ENCODE results near the gene SIL1. TPM values are rescaled to one million over a fixed set of nuclear protein-coding genes. Genes with fewer than 3 reads are reported as not detected.

SIL1 gene
- total and polyA plus RNA-seq, 2 donors from 2014 or later: 48.6 to 91.7 TPM

- Histone ChIP-seq H3K9me3 (ENCODE audit: control insufficient read depth in 2 of 3, insufficient read depth in 1 of 3, low read length in 3 of 3) (no peaks in the 10 kb centered on the region), H3K27me3 (ENCODE audit: control insufficient read depth, insufficient read depth, low read length) (no peaks in the 10 kb centered on the region), H3K4me3 (ENCODE audit: low read length in 3 of 3) (no peak overlapping the region), H3K9ac (ENCODE audit: low read length in 3 of 3) (peak overlapping the region in 1 of 3 donors; percentile 29), H3K4me1 (ENCODE audit: control insufficient read depth in 2 of 3, insufficient read depth in 2 of 3, low read depth in 1 of 3, low read length in 3 of 3) (peaks cover 3 to 30% (median 23%) of the 10 kb centered on the region in 3 donors), H3K27ac (ENCODE audit: low read depth in 2 of 2, low read length in 2 of 2) (peak overlapping the region; percentile 26 to 60), H3K36me3 (ENCODE audit: control insufficient read depth in 2 of 3, insufficient read depth in 3 of 3, low read length in 3 of 3) (no peaks in the 10 kb centered on the region)
- TF ChIP-seq CTCF (IDR thresholded peaks at IDR 0.05; ENCODE audit: borderline replicate concordance, extremely low read depth, insufficient read depth): no peak
- intact Hi-C loops (cut with DNase I): no loop called here
- FAIRE-seq (no peak), DNase-seq (peak in 1 of 5 donors; percentile 31)
Measured at GRCh38 chr5:139140591-139141071, 57.5 kb downstream of the SIL1 start.

DNA sequence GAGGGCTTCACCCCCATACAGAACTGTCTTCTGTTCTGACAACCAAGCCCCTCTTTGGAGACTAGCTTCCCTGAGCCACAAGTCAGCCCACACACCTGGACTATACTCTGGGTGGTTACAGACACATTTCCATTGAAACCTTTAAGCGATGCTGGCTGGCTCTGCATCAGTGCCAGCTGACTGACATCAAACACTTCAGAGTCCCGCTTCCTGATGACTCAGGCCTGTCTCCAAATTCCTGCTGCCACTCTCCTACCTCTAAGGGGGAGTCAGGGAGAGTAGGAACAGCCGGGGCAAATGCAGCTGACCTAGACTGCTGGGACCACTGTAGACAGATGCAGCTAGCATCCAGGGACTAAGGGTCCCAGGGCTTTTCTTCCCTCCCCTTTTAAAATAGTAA is 59.4 kb downstream of the SIL1 start:
- Histone ChIP-seq H3K9ac (ENCODE audit: low read length in 3 of 3) (no peak overlapping the region), H3K36me3 (ENCODE audit: control insufficient read depth in 2 of 3, insufficient read depth in 3 of 3, low read length in 3 of 3) (no peaks in the 10 kb centered on the region), H3K27me3 (ENCODE audit: control insufficient read depth, insufficient read depth, low read length) (no peaks in the 10 kb centered on the region), H3K4me1 (ENCODE audit: control insufficient read depth in 2 of 3, insufficient read depth in 2 of 3, low read depth in 1 of 3, low read length in 3 of 3) (peaks cover 3 to 30% (median 23%) of the 10 kb centered on the region in 3 donors), H3K27ac (ENCODE audit: low read depth in 2 of 2, low read length in 2 of 2) (no peak overlapping the region), H3K9me3 (ENCODE audit: control insufficient read depth in 2 of 3, insufficient read depth in 1 of 3, low read length in 3 of 3) (no peaks in the 10 kb centered on the region), H3K4me3 (ENCODE audit: low read length in 3 of 3) (no peak overlapping the region)
- peak in 4 of 5 donors; percentile 53 to 80 (median 67) for DNase-seq
- FAIRE-seq: no peak
- TF ChIP-seq CTCF (IDR thresholded peaks at IDR 0.05; ENCODE audit: borderline replicate concordance, extremely low read depth, insufficient read depth): no peak
- intact Hi-C loops (cut with DNase I): no loop called here

- DNase-seq (no peak), FAIRE-seq (no peak)
- no peak overlapping the region for H3K4me3 ChIP-seq (ENCODE audit: low read length in 3 of 3)
- no peak for TF ChIP-seq CTCF (IDR thresholded peaks at IDR 0.05; ENCODE audit: borderline replicate concordance, extremely low read depth, insufficient read depth)
- no peaks in the 10 kb centered on the region for H3K9me3 ChIP-seq (ENCODE audit: control insufficient read depth in 2 of 3, insufficient read depth in 1 of 3, low read length in 3 of 3)
- no peak overlapping the region for H3K27ac ChIP-seq (ENCODE audit: low read depth in 2 of 2, low read length in 2 of 2)
- H3K9ac ChIP-seq (ENCODE audit: low read length in 3 of 3): no peak overlapping the region
- intact Hi-C loops (cut with DNase I): no loop called here
- peaks cover 3 to 30% (median 27%) of the 10 kb centered on the region in 3 donors for H3K4me1 ChIP-seq (ENCODE audit: control insufficient read depth in 2 of 3, insufficient read depth in 2 of 3, low read depth in 1 of 3, low read length in 3 of 3)
- no peaks in the 10 kb centered on the region for H3K27me3 ChIP-seq (ENCODE audit: control insufficient read depth, insufficient read depth, low read length)
- no peaks in the 10 kb centered on the region for H3K36me3 ChIP-seq (ENCODE audit: control insufficient read depth in 2 of 3, insufficient read depth in 3 of 3, low read length in 3 of 3)
Measured at GRCh38 chr5:139138109-139138508, 60.1 kb downstream of the SIL1 start.

DNA sequence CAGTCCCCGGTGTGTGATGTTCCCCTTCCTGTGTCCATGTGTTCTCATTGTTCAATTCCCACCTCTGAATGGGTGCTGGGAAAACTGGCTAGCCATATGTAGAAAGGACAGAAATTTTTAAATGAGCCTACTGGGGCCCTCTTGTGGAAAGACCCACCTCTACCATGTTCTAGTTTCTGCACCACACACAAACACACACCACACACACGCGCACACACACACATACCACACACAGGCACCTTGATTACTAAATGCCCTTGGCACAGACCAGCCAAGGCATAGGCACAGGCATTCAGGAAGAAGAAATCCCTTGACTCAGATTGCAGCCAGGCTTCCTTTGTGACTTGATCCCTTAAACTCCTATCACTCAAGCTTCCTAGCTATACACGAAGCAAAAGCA is 60.5 kb downstream of the SIL1 start:
- Histone ChIP-seq H3K9me3 (ENCODE audit: control insufficient read depth in 2 of 3, insufficient read depth in 1 of 3, low read length in 3 of 3) (no peaks in the 10 kb centered on the region), H3K27me3 (ENCODE audit: control insufficient read depth, insufficient read depth, low read length) (no peaks in the 10 kb centered on the region), H3K4me3 (ENCODE audit: low read length in 3 of 3) (no peak overlapping the region), H3K4me1 (ENCODE audit: control insufficient read depth in 2 of 3, insufficient read depth in 2 of 3, low read depth in 1 of 3, low read length in 3 of 3) (peaks cover 3 to 33% (median 27%) of the 10 kb centered on the region in 3 donors), H3K9ac (ENCODE audit: low read length in 3 of 3) (no peak overlapping the region), H3K27ac (ENCODE audit: low read depth in 2 of 2, low read length in 2 of 2) (no peak overlapping the region), H3K36me3 (ENCODE audit: control insufficient read depth in 2 of 3, insufficient read depth in 3 of 3, low read length in 3 of 3) (no peaks in the 10 kb centered on the region)
- DNase-seq: peak in 3 of 5 donors; percentile 42 to 46 (median 44)
- intact Hi-C loops (cut with DNase I): no loop called here
- no peak for FAIRE-seq
- peak; percentile 23 for TF ChIP-seq CTCF (IDR thresholded peaks at IDR 0.05; ENCODE audit: borderline replicate concordance, extremely low read depth, insufficient read depth)
